AG04449 (cell line): Measurements from ENCODE around the gene ADORA1.

Experiments
- CTCF ChIA-PET: fragments of 350-600 bp; formaldehyde crosslinking; extraction: SDS; loops from one replicate; lab custom pipeline; 2021; ENCODE audit warnings: antibody characterized with exemption; lab: Yijun Ruan, JAX
- POLR2A ChIA-PET: fragments of 400-600, 350-600 bp; formaldehyde crosslinking; extraction: SDS; loops from one replicate; lab custom pipeline; 2020; ENCODE audit warnings: antibody characterized with exemption, inconsistent platforms; lab: Yijun Ruan, JAX
- DNase-seq: peaks from one replicate; pipeline ENCODE4 v3.0.0-alpha.2; 2010; ENCODE audit warnings: low read depth, low spot score
- H3K4me3 ChIP-seq: 2 replicates; pipeline ENCODE4 v1.5.1; 2011; ENCODE audit warnings: low read depth, mild to moderate bottlenecking, control low read depth, low read length
- CTCF ChIP-seq: IDR thresholded peaks from one replicate; pipeline ENCODE4 v1.5.1; 2011; ENCODE audit warnings: mild to moderate bottlenecking, moderate library complexity, low read length, control low read depth, inconsistent platforms; ENCODE audit not compliant: insufficient read depth; ENCODE audit errors: missing control alignments

The ADORA1 gene

GRCh38 chr1:203145321-203146041 is 18.0 kb downstream of the ADORA1 start:
- TF ChIP-seq CTCF: no peak
- no peak for DNase-seq
- POLR2A ChIA-PET: no interaction called here
- CTCF ChIA-PET: interaction anchor here (0.7 to 3.7 kb wide), 6 partner anchors 9 to 124 kb away, joined by 3 to 18 read pairs (median 4); partner anchors contain the start of gene ADORA1
- H3K4me3 ChIP-seq: no peak overlapping the region

- ChIA-PET POLR2A (no interaction called here), CTCF (interaction anchor here (0.7 to 4.5 kb wide), 5 partner anchors 16 to 123 kb away, joined by 3 to 31 read pairs (median 4); partner anchors contain the start of genes ADORA1 and MYBPH)
Observed at GRCh38 chr1:203146042-203146369, 18.5 kb downstream of the ADORA1 start.

GRCh38 chr1:203146537-203146936 is 19.0 kb downstream of the ADORA1 start:
- no peak for TF ChIP-seq CTCF
- POLR2A ChIA-PET: no interaction called here
- CTCF ChIA-PET: interaction anchor here (0.7 to 4.5 kb wide), 7 partner anchors 12 to 121 kb away, joined by 3 to 31 read pairs (median 4); partner anchors contain the start of genes ADORA1 and MYBPH
- no peak overlapping the region for H3K4me3 ChIP-seq
- DNase-seq: no peak

More at GRCh38 chr1:203146042-203146369, 18.5 kb downstream of the ADORA1 start:
- TF ChIP-seq CTCF: no peak
- no peak for DNase-seq
- H3K4me3 ChIP-seq: no peak overlapping the region

GRCh38 chr1:203147376-203147775 is 19.9 kb downstream of the ADORA1 start:
- DNase-seq: no peak
- TF ChIP-seq CTCF: no peak
- H3K4me3 ChIP-seq: no peak overlapping the region
- ChIA-PET CTCF (interaction anchor here (0.9 to 4.5 kb wide), 11 partner anchors 10 to 120 kb away, joined by 3 to 31 read pairs (median 4); partner anchors contain the start of genes ADORA1 and MYBPH), POLR2A (no interaction called here)

- CTCF ChIA-PET: interaction anchor here (1.2 to 4.5 kb wide), 9 partner anchors 11 to 119 kb away, joined by 3 to 31 read pairs (median 6); partner anchors contain the start of genes ADORA1 and MYBPH
- TF ChIP-seq CTCF: peak; percentile 3
- POLR2A ChIA-PET: no interaction called here
- no peak overlapping the region for H3K4me3 ChIP-seq
- DNase-seq: no peak
Observed at GRCh38 chr1:203148127-203148526, 20.6 kb downstream of the ADORA1 start.

- H3K4me3 ChIP-seq: no peak overlapping the region
- ChIA-PET POLR2A (no interaction called here), CTCF (interaction anchor here (1.2 to 4.5 kb wide), 6 partner anchors 12 to 119 kb away, joined by 3 to 31 read pairs (median 10); partner anchors contain the start of genes ADORA1 and MYBPH)
- no peak for DNase-seq
- TF ChIP-seq CTCF: no peak
Observed at GRCh38 chr1:203148579-203148978, 21.1 kb downstream of the ADORA1 start.
